GM19025 (cell line): ENCODE results near the gene ABR.
"Not testable (repeated sequence)": the region's sequence is repeated elsewhere in the genome, so short reads cannot be mapped to it uniquely, and the experiment has no call there.

Source experiments
- ATAC-seq: cut with Tn5 transposase; IDR thresholded peaks from one replicate; pipeline ENCODE4 v1.9.1; 2021; ENCODE audit warnings: mild to moderate bottlenecking, low read depth, moderate library complexity; ENCODE audit not compliant: unreplicated experiment

Gene ABR

DNA sequence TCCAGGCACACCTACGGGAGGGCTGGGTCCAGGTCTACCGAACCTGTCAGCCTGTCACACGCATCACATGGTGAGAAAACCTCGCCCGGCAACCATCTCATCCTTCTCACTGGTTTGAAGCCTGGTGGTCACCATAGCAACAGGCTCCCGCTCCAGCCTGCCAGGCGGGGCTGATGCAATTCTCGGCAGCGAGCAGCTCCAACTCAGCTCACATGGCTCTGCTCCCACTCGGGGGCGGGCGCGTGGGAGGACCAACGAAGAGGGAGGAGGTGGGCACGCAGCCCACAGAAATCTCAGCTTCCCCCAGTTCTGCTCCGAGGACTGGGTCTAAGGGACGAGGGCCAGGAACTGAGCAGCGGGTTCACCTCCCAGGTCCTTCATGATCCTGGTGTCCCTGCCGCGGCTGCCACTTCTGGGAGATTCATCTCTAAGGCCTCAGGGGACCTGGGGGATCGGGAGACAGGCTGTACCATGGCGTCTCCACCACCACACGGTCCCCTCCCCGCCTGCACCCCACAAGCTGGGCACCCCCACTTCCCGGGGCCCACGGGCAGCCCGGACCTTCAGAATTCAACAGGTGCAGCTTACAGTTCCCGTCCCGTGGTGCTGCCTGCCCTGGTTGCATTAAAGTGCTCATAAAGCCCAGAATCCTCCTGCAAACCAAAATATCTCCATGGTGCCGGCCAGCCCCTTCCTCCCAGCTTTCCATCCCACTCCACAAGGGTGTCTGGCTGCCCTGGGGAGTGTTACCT is 25.8 kb downstream of the ABR start:
- ATAC-seq = no peak

GRCh38 chr17:1152582-1152981 is 27.2 kb downstream of the ABR start:
- not testable (repeated sequence) for ATAC-seq

DNA sequence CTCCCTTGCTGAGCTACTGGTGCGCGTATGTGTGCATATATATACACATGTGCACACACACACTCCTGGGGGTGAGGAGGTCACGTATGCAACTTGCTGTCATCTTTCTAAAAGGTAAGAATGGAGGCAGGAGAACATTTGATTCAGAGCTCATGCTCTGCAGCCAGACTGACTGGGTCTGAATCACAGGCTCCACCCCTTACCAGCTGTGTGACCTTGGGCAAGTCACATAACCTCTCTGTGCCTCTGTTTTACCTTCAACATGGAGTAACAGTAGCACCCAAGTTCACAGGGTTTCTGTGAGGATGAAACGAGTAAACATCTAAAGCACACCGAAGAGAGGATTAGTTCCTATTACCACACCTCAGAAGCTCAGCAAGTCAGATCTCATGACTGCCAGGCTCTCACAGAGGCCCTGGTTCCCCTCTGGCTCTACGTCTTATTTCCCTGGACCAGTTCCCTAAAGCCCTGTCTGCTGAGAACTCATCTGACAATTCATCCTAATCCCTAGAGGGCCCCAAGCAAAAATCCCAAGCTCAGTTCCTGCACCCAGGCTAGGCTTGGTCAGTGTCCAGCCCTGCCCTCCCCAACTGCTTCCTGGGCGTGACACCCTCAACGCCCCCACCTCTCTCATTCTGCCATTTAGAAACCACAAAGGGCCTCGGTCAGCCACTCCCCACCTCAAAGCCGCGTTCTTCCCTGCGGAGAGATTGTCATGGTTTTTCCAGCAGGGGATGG is 28.7 kb downstream of the ABR start:
- ATAC-seq = no peak

GRCh38 chr17:1149869-1150268 is 29.9 kb downstream of the ABR start:
- no peak for ATAC-seq

- ATAC-seq = no peak
These were observed 32.1 kb downstream of the ABR start for GRCh38 chr17:1147664-1148063.

GRCh38 chr17:1146561-1147265 is 33.1 kb downstream of the ABR start:
- no peak for ATAC-seq

- no peak for ATAC-seq
These were observed 34.3 kb downstream of the ABR start for GRCh38 chr17:1145311-1145986.

DNA sequence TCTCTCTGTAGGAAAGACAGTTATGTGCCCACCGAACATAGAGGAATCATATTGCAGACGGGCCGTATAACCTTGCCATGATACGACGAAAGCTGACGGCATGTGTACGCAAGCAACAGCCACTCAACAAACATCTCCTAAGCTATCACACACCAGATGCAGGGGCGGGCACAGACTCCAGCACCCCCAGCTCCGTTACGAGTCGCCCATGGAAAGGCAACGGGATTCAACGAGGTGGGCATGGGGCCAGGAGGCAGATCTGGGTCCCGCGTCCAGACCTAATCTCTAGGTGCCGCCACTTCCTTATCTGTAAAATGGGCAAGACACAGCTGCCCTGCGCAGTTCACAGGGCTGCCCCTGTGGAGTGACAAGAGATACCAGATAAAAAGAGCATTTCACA is 35.6 kb downstream of the ABR start:
- ATAC-seq = no peak

- ATAC-seq = no peak
These were observed 36.2 kb downstream of the ABR start for GRCh38 chr17:1143573-1143972.

- ATAC-seq = no peak
These were observed 37.2 kb downstream of the ABR start for GRCh38 chr17:1142561-1142971.

DNA sequence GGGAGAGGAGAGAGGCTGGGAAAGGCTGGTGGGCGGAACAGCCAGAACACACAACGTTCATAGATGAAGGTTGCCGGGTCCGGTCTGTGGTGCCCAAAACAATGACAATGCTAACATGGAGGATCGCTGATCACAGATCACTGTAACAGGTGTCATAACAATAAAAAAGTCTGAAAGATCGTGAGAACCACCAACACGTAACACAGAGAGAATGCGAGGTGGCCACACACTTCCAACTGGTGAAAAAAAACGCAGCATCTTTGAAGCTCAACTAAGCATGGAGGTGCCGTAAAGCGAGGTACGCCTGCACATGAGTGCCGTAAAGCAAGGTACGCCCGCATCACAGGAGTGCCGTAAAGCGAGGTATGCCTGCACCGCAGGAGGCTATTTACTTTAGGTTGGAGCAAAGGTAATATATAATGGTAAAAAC is 42.3 kb downstream of the ABR start:
- no peak for ATAC-seq

DNA sequence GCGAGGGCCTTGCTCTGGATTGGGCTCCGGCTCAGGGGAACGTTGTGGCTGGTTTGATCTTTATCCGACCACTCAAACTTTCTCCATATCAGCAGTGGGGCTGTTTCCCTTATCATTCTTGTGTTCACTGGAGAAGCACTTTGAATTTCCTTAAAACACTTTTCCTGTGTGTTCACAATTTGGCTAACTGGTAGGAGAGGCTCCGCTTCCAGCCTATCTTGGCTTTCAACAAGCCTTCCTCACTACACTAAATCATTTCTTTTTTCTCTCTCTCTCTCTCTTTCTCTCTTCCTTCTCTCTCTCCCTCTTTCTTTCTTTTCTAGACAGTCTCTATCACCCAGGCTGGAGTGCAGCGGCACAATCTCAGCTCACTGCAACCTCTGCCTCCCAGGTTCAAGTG is 43.0 kb downstream of the ABR start:
- ATAC-seq = no peak

DNA sequence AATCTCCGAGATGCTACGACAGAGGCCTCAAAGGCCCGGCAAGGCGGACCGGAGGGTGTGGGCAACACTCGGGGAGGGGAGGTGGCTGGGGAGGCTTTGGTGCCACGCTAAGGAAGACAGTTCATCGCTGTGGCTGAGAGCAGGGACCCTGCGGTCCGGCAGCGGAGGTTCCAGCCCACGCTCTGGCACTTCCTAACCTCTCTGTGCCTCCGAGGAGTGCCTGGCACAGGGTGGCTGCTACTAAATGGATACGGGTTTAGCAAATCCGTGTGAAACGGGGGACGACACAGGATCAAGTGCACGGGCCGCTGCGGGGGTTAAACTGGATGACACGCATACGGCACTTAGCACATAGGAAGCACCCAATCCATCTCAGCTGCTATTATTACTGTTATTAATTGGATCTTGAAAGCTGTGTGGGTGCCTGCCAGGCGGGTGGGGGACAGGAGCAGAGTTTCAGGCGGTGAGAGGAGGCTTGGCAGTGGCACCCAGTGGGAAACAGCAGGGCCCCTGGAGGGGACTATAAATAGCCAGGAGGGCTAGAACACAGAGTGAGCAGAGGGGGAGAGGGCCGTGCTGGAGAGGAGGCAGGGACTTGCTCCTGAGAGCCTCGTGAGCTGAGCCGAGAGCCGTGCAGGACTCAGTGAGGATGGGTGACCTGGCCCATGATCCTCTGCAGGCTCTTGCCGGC is 45.0 kb downstream of the ABR start:
- no peak for ATAC-seq

- ATAC-seq = no peak
These were observed 49.6 kb downstream of the ABR start for GRCh38 chr17:1130191-1130590.

GRCh38 chr17:1128463-1128862 is 51.3 kb downstream of the ABR start:
- not testable (repeated sequence) for ATAC-seq

DNA sequence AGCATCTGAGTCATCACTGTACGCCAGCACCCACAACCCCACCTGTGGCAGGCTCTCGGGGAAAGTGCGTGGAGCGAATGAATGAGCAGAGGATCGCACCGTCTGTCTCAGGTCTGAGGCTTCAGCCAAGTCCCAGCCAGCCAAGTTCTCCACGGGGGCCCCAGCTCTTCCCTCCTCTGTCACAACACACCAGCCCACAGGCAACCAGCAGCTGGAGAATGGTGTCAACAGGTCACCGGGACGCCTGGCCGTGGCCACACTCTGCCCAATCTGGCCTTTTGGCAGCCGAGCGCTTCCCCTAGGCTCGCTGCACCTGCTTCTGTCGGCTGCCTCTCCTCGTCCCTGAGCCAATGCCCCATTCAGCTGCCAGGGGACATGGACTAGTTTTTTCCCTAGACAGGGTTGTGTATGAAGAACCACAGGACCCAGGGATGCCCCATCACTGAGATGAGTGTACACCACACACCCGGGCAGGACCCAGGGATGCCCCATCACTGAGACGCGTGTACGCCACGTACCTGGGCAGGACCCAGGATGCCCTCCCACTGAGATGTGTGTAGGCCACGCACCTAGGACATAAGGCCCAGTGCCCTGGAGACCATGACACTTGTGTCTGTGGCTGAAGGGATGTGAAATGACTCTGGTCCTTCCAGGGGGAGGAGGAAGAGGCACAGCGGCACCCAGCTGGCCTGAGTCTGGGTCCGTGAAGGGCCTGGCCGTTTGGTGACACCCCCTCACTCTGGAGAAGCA is 52.8 kb downstream of the ABR start:
- ATAC-seq = no peak

GRCh38 chr17:1126250-1126797 is 53.5 kb downstream of the ABR start:
- ATAC-seq = no peak

- no peak for ATAC-seq
These were observed 54.0 kb downstream of the ABR start for GRCh38 chr17:1125788-1126145.
